ENCODE data around the gene ATF2. TPM values are rescaled to one million over a fixed set of nuclear protein-coding genes. Genes with fewer than 3 reads are reported as not detected.

ATF2 gene
- total RNA-seq, 2 experiments from 2014 or later: 58.4 to 62.4 TPM

DNA sequence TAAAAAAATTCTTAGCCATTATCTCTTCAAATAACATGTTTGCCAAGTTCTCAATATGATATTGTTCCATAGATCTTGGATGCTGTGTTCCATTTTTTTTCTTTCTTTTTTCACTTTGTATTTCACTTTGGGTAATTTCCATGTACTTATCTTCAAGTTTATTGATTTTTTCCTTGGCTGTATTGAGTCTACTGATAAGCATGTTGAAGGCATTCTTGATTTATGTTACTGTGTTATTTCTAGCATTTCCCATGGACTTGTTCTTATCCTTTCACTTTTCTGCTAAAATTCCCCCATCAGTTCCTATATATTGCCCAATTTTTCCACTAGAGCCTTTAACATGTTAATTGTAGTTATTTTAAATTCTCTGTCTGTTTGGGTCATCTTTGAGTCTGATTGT lies 112.0 kb downstream of the ATF2 start:
- no peaks in the 10 kb centered on the region for H3K4me1 Mint-ChIP-seq
- no peak overlapping the region for H3K27ac Mint-ChIP-seq
- DNase-seq (no peak), ATAC-seq (no peak)
- no peak overlapping the region for H3K4me3 Mint-ChIP-seq
- H3K9me3 Mint-ChIP-seq (ENCODE audit: low read depth): no peaks in the 10 kb centered on the region
- no peaks in the 10 kb centered on the region for H3K27me3 Mint-ChIP-seq
- CTCF ChIA-PET: no interaction called here
- H3K36me3 Mint-ChIP-seq: peaks cover 5% of the 10 kb centered on the region

DNA sequence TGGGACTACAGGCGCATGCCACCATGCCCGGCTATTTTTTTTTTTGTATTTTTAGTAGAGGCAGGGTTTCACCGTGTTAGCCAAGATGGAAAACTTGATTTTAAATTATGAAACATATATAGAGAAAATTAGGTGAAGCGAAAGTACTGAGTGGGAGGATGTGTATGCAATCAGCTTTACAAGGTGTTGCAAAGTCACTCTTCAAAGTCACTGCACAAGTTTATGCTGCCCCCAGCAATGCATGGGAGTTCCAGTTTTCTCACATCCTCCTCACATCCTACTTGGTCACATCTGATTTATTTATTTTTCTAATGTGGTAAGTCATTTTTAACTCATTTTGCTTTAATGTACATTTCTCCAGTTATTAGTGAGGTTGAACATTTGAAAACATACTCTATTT lies 113.7 kb downstream of the ATF2 start:
- Mint-ChIP-seq H3K4me1 (no peaks in the 10 kb centered on the region), H3K36me3 (peaks cover 5% of the 10 kb centered on the region), H3K9me3 (ENCODE audit: low read depth) (no peaks in the 10 kb centered on the region), H3K27ac (no peak overlapping the region), H3K27me3 (no peaks in the 10 kb centered on the region), H3K4me3 (no peak overlapping the region)
- CTCF ChIA-PET: no interaction called here
- DNase-seq (no peak), ATAC-seq (no peak)

DNA sequence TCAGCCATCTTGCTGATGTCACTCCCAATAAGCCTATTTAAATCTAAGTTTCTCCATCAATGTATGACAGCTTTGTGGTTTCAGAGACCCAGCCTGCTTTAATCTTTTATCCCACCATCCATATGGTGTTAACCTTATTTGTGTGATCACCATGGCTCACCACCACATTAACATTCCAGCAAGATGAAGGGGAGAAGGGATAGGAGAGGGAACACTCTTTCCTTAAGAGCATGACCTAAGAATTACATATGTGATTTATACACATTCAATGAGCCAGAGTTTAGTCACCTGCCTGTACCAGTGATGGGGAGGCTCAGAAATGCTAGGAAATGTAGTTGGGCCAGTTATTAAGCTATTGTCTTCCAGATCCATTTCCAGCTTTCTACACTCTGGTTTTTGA lies 118.3 kb downstream of the ATF2 start:
- ATAC-seq: no peak

DNA sequence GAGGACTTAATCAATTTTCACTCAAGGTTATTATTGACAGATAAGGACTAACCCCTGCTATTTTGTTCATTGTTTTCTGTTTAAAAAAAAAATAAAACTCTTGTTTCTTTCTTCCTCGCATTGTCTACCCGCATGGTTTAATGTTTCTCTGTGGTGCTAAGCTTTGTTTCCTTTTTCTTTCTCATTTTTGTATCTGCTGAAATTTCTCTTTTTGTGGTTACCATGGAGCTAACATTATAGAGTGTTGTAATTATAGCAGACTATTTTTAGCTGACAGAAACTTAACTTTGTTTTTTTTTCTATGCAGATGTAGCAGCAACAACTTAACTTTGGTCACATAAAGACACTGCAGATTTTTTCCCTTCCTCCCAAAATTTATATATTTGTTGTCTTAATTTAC lies 119.7 kb downstream of the ATF2 start:
- H3K36me3 Mint-ChIP-seq: no peaks in the 10 kb centered on the region
- ATAC-seq: no peak
- no peak overlapping the region for H3K27ac Mint-ChIP-seq
- no peaks in the 10 kb centered on the region for H3K4me1 Mint-ChIP-seq
- H3K9me3 Mint-ChIP-seq (ENCODE audit: low read depth): no peaks in the 10 kb centered on the region
- no peak overlapping the region for H3K4me3 Mint-ChIP-seq
- no peak for DNase-seq
- H3K27me3 Mint-ChIP-seq: no peaks in the 10 kb centered on the region
- CTCF ChIA-PET: interaction anchor here (1.0 kb wide), 1 partner anchor 18 kb away, joined by 3 read pairs; no protein-coding TSS in a partner anchor

More for the DNA sequence above, 118.3 kb downstream of the ATF2 start:
- Mint-ChIP-seq H3K36me3 (no peaks in the 10 kb centered on the region), H3K27me3 (no peaks in the 10 kb centered on the region), H3K4me1 (no peaks in the 10 kb centered on the region), H3K9me3 (ENCODE audit: low read depth) (no peaks in the 10 kb centered on the region), H3K4me3 (no peak overlapping the region), H3K27ac (no peak overlapping the region)
- CTCF ChIA-PET: no interaction called here
- no peak for DNase-seq

DNA sequence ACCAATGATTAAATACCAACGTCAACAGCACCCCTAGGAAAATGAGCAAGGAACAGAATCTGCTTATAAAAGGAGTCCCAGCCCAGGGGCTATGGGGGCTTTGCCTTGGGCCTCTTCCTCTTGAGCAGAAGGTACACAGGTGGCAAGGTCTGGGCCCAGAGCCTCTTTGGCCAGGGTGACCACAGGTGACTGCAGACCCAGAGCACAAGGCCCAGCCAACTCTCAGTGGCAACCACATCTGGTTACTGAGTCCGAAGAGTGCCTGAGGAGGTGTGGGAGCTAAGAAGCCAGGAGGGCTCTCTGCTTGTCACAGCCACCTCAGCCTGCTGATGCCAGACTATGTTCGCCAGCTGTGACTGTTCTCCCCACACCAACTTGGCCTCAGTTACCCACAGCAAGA lies 128.5 kb downstream of the ATF2 start:
- CTCF ChIA-PET: interaction anchor here (1.1 to 1.5 kb wide), 2 partner anchors 19 to 268 kb away, joined by 3 read pairs; no protein-coding TSS in a partner anchor
- peaks cover 8% of the 10 kb centered on the region for H3K4me1 Mint-ChIP-seq

DNA sequence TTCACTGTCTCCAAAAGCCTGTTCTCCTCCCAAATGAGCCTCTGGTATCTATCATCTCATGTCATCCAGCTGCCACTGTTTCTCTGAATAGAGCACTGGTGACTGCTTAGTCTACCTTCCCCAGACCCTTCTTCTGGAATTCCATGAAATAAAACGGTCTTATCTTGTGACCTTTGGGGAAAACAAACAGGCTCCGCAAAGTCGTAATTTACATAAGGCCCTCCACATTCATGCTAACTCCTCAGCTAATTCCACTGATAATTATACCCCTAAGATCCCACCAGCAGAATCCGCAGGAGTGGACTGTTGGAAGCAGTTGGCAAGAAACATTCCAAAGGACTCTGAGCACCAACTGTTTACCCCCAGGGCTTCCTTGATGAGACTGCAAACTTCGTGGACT lies 129.0 kb downstream of the ATF2 start:
- ATAC-seq: no peak
- Mint-ChIP-seq H3K27ac (no peak overlapping the region), H3K27me3 (peaks cover 2% of the 10 kb centered on the region), H3K9me3 (ENCODE audit: low read depth) (no peaks in the 10 kb centered on the region), H3K4me3 (no peak overlapping the region), H3K4me1 (peaks cover 8% of the 10 kb centered on the region), H3K36me3 (no peaks in the 10 kb centered on the region)
- DNase-seq: no peak
- CTCF ChIA-PET: interaction anchor here (1.1 to 1.5 kb wide), 2 partner anchors 19 to 268 kb away, joined by 3 read pairs; no protein-coding TSS in a partner anchor

More for the DNA sequence above, 128.5 kb downstream of the ATF2 start:
- no peak overlapping the region for H3K4me3 Mint-ChIP-seq
- DNase-seq: no peak
- H3K27ac Mint-ChIP-seq: no peak overlapping the region
- ATAC-seq: no peak
- peaks cover 2% of the 10 kb centered on the region for H3K27me3 Mint-ChIP-seq
- H3K36me3 Mint-ChIP-seq: no peaks in the 10 kb centered on the region
- H3K9me3 Mint-ChIP-seq (ENCODE audit: low read depth): no peaks in the 10 kb centered on the region

DNA sequence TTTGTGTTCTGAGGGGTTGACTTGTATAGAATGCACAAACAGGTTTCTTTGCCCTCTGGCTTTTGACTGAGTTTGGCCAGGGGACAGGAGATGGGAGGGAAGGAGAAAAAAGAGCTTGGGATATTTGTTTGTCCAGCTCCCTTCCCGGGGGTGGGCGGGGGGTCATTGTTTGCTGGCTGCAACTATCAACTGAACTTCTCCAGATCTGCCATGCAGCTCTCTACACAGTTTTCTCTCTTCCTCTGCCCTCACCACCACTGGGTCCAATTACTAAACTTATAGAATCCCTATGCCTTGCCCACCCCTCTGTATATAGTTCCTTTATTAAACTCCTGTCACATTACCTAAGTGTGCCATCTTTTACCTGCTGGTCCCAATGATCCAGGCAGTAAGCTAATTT lies 130.1 kb downstream of the ATF2 start:
- peaks cover 2% of the 10 kb centered on the region for H3K27me3 Mint-ChIP-seq
- CTCF ChIA-PET: interaction anchor here (0.7 kb wide), 1 partner anchor 97 kb away, joined by 3 read pairs; no protein-coding TSS in a partner anchor
- H3K4me3 Mint-ChIP-seq: no peak overlapping the region
- no peaks in the 10 kb centered on the region for H3K9me3 Mint-ChIP-seq (ENCODE audit: low read depth)
- no peak for ATAC-seq
- no peak overlapping the region for H3K27ac Mint-ChIP-seq
- DNase-seq: no peak
- no peaks in the 10 kb centered on the region for H3K36me3 Mint-ChIP-seq
- peaks cover 8% of the 10 kb centered on the region for H3K4me1 Mint-ChIP-seq

DNA sequence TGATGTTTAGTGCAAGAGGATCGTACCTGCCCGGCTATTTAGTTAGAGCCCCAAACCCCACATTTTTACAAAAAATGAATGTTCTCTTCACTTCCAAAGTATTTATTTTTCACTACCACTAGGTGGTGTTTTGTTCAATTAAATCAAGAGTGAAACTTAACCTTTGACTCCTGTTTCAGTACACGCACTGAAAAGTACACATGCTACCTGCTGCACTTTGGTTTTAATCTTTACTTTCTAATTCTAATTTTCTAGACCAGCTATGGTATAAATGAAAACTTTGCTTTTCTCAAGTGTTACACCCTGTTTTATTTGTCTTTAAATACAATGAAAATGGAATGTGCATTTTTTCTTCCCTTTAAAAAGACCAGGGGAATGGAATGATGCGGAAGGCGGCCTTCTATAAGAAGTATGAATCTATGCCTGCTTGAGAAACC lies 131.4 kb downstream of the ATF2 start:
- Mint-ChIP-seq H3K27ac (peak overlapping the region; percentile 53), H3K36me3 (no peaks in the 10 kb centered on the region), H3K27me3 (no peaks in the 10 kb centered on the region), H3K4me3 (no peak overlapping the region), H3K9me3 (ENCODE audit: low read depth) (no peaks in the 10 kb centered on the region), H3K4me1 (peaks cover 8% of the 10 kb centered on the region)
- ATAC-seq (peak; percentile 49), DNase-seq (no peak)
- CTCF ChIA-PET: interaction anchor here (0.7 kb wide), 1 partner anchor 67 kb away, joined by 3 read pairs; no protein-coding TSS in a partner anchor

DNA sequence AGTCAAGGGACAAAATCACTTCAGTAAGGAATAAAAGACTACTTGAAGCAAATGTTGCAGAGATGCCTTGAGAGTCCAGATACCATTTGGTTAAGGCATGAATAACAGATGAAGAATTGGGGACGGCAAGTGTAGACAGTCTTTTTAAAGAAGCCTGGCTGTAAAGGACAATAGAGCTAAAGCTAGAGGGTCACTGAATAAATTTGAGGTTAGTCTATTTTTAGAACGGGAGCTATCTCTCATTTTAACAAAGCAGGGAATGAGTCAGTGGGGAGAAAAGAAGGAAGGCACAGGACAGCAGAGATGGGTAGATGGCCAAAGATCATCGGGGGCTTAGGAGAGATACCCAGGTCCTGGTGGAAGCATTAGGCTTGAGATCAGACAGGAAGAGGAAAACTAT lies 132.2 kb downstream of the ATF2 start:
- H3K27ac Mint-ChIP-seq: no peak overlapping the region
- H3K9me3 Mint-ChIP-seq (ENCODE audit: low read depth): no peaks in the 10 kb centered on the region
- no peaks in the 10 kb centered on the region for H3K36me3 Mint-ChIP-seq
- no peak overlapping the region for H3K4me3 Mint-ChIP-seq
- ATAC-seq (no peak), DNase-seq (no peak)
- CTCF ChIA-PET: no interaction called here
- H3K27me3 Mint-ChIP-seq: no peaks in the 10 kb centered on the region
- H3K4me1 Mint-ChIP-seq: peaks cover 8% of the 10 kb centered on the region

DNA sequence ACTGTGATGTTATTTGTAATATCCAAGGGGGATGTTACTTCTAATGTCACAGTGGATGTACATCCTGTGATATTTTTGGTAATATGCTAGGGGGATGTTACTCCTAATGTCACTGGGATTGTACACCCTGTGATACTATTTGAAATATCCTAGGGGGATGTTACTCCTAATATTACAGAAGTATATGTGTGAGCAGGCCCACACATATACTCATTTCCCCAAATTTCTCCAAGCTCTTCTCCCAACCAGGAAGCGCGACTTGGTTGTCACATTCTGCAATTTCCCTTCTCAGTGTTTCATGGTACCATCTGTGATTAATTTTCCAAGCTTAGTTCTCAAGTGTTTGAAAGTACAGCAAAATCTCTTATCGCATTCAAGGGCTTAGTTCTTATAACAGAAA lies 133.3 kb downstream of the ATF2 start:
- no peak overlapping the region for H3K27ac Mint-ChIP-seq
- DNase-seq: no peak
- peaks cover 13% of the 10 kb centered on the region for H3K4me1 Mint-ChIP-seq
- ATAC-seq: no peak
- no peaks in the 10 kb centered on the region for H3K36me3 Mint-ChIP-seq
- H3K9me3 Mint-ChIP-seq (ENCODE audit: low read depth): no peaks in the 10 kb centered on the region
- no peak overlapping the region for H3K4me3 Mint-ChIP-seq
- H3K27me3 Mint-ChIP-seq: no peaks in the 10 kb centered on the region
- CTCF ChIA-PET: no interaction called here

DNA sequence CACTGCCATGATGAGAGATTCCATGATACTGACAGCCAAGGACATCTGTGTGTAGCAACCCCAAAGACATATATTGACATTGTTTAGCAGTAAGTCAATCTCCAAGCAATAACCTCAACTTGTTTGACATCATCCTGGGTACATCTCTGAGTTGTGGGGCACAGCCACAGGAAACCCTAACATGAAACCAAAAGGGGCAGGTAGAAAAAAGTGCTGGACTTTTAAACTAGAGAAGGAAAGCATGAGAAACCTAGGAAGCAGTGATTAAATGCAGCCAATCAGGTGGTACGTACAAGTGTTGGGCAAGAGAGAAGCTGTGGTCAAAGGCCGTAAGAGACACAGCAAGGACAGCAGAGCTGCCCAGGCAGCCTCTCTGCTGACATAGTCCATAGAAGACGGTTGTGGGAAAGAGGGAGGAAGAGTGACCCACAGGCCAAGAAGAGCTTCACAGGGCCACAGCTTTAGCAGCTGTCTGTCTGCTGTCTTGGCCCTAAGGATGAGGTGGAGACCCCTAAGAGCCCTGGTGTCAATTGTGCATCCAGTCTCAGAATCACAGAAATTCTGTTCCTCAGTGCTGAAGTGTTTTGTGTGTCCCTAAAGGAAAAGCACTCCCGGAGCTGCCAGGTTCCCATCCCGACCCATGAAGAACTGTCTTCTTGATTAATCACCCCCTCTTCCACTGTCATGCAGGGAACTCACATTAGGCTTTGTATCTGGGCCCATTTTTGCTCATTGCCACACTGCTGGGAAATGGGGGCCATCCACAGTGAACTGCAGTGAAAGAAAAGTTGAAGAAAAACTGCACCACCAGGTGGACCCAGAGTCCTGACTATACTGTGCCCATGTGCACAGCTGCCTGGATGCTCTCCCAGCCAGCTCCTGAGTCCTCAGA lies 137.4 kb downstream of the ATF2 start:
- no peaks in the 10 kb centered on the region for H3K9me3 Mint-ChIP-seq (ENCODE audit: low read depth)
- peaks cover 5% of the 10 kb centered on the region for H3K4me1 Mint-ChIP-seq
- peak; percentile 61 for DNase-seq
- CTCF ChIA-PET: interaction anchor here (0.9 to 1.6 kb wide), 6 partner anchors 18 to 334 kb away, joined by 3 to 4 read pairs (median 3); partner anchors contain the start of gene CHN1
- ATAC-seq: peak; percentile 74
- H3K27ac Mint-ChIP-seq: no peak overlapping the region
- no peak overlapping the region for H3K4me3 Mint-ChIP-seq
- no peaks in the 10 kb centered on the region for H3K36me3 Mint-ChIP-seq
- no peaks in the 10 kb centered on the region for H3K27me3 Mint-ChIP-seq

DNA sequence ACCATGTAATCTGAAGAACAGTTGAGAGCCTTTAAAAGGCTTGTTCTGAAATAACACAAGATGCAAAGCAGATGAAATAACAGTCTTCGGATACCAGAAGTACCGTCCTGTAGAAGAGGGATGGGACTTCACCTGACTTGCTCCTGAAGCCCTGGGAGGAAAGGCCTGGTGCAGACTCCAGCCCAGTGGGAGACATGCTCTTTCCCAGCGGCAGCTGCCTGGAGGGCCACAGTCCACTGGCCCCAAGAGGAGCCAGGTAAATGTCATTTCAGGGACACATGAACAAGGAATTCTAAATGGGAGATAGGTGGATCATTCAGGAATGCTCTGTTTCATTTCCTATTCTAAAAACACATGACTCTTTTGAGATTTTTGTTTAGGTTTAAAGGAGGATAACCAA lies 140.2 kb downstream of the ATF2 start:
- Mint-ChIP-seq H3K4me1 (peaks cover 5% of the 10 kb centered on the region), H3K4me3 (no peak overlapping the region), H3K36me3 (no peaks in the 10 kb centered on the region), H3K27me3 (peaks cover 4% of the 10 kb centered on the region), H3K27ac (no peak overlapping the region), H3K9me3 (ENCODE audit: low read depth) (no peaks in the 10 kb centered on the region)
- no peak for DNase-seq
- no peak for ATAC-seq
- CTCF ChIA-PET: no interaction called here

DNA sequence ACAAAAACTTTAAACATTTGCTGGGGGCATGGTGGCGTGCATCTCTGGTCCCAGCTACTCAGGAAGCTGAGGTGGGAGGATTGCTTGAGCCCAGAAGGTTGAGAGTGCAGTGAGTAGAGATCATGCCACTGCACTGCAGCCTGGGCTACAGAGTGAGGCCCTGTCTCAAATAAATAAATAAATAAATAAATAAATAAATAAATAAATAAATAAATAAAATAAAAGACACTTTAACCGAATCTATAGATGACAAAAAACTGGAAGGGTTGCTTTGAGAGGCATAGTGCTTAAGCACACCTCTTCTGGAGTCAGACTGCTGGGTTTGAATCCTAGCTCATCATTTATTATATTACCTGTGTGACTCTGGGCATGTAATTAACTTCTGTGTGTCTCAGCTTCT lies 141.6 kb downstream of the ATF2 start:
- DNase-seq (no peak), ATAC-seq (no peak)
- Mint-ChIP-seq H3K4me1 (peaks cover 5% of the 10 kb centered on the region), H3K27me3 (peaks cover 4% of the 10 kb centered on the region), H3K27ac (no peak overlapping the region), H3K36me3 (no peaks in the 10 kb centered on the region), H3K4me3 (no peak overlapping the region), H3K9me3 (ENCODE audit: low read depth) (no peaks in the 10 kb centered on the region)
- CTCF ChIA-PET: interaction anchor here (0.7 kb wide), 3 partner anchors 15 to 1915 kb away, joined by 3 to 4 read pairs (median 3); no protein-coding TSS in a partner anchor

DNA sequence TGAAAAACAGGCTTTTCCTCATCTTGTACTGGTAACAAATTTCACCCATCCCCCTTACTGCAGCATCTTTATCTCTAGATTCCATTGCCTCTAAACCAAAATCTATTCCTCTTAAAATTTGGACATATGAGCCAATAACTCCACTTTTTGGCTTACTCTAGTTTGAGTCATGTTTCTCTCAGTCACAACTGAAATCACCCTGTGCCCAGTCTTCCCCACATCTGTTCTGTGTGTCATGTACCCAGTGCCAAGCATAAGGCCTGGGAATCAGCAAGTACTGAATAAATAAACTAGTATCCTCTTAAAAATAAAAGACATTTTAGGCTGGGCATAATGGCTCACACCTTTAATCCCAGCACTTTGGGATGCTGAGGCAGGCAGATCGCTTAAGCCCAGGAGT lies 142.1 kb downstream of the ATF2 start:
- Mint-ChIP-seq H3K27ac (no peak overlapping the region), H3K27me3 (peaks cover 4% of the 10 kb centered on the region), H3K4me1 (peaks cover 5% of the 10 kb centered on the region), H3K4me3 (no peak overlapping the region), H3K36me3 (no peaks in the 10 kb centered on the region), H3K9me3 (ENCODE audit: low read depth) (no peaks in the 10 kb centered on the region)
- CTCF ChIA-PET: interaction anchor here (0.7 kb wide), 2 partner anchors 16 to 1916 kb away, joined by 3 to 4 read pairs; no protein-coding TSS in a partner anchor
- no peak for DNase-seq
- no peak for ATAC-seq

All from activated CD8-positive, alpha-beta memory T cell treated with anti-CD3 and anti-CD28 coated beads, Interleukin-2, amount 10 ng/mL, durations not matched to agents 7 days and 5 days (primary cell).